NOMO-1 (cell line): ENCODE results near the gene NMT2.

Source experiments
- DNase-seq, 2 experiments: peaks; one replicate each; lab custom pipeline; 2025; ENCODE audit not compliant: unreplicated experiment in 2 of 2; lab: John Stamatoyannopoulos, UW

The NMT2 gene

DNA sequence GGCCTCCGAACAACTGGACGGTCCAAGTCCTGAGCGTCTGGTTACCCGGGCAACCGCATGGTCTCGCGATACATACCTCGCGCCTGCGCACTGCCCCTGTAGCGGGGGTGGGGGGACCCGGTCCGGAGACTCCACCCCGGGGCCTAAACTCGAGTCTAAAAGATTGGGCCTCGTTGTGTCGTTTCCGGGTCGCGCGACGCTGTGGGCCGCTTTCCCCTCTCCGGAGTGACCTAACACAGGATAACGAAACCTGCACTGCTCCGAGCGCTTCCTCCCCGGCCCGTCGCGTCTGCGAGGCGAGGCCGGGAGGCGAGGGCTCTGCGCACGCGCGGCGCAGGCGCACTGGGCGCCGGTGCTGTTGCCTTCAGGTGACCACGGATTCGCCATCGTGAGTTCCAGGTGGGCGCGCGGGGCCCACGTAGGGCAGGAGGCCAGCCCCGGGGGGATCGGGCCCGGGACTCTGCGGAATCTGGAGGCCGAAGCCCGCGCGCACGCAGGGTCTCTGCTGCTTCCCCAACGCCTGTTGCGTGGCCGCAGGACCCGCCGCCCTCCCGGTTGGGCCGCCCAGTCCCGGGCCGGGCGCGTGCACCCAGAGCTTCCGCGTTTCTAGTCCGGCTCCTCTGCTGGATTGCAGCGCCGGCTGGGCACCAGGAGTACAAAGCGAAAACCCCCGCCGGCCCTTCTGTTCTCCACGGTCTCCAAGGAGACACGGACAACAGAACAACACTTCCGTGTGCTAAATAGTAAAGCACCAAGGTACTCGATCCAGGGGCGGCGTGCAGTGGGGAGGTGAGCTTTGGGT is 71.3 kb downstream of the NMT2 start, which contains the start of gene RPP38:
Gene RPP38 (plus strand): TSS at position 345 of the 802 bp plus-strand sequence. CDS start 5,960 bp downstream, outside the sequence.
- peak; percentile 92 for DNase-seq

DNA sequence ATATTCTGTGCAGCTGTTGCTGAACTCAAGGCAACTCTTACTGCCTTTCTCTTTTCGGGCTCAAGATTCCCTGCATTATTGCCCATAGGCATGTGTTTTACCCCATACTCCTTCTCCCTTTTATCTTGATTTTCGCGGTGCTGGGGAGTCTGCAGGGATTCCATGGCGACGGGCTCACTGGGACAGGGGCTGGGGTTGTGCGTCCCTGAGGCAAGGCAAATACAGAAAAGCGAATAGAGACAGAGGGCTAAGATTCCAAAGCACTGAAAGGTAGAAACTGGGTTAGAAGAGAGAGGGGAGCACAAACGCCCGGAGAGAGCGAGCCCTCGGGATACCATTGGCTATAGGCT is 71.9 kb downstream of the NMT2 start:
- DNase-seq = no peak

DNA sequence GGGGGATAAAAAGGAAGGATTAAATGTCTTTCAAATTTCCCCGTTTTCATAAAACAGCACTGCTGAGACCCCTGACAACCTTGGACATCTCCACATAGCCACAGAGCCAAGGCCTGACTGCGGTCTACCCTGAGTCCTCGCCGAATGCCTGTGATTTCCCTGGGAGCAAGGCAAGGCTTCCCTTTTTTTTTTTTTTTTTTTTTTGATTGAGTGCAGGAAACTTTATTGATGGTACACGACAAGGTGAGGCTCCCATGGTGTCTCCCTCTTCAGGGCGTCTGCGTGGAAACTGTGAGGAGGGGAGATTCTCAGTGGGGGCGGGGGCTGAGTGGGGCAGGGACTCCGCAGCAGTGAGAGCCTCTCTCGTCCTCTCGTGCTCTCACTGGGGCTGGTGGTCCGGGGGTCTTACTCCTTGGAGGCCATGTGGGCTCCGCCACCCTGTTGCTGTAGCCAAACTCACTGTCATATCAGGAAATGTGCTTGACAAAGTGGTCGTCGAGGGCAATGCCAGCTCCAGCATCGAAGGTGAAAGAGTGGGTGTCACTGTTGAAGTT is 75.6 kb downstream of the NMT2 start:
- no peak for DNase-seq

DNA sequence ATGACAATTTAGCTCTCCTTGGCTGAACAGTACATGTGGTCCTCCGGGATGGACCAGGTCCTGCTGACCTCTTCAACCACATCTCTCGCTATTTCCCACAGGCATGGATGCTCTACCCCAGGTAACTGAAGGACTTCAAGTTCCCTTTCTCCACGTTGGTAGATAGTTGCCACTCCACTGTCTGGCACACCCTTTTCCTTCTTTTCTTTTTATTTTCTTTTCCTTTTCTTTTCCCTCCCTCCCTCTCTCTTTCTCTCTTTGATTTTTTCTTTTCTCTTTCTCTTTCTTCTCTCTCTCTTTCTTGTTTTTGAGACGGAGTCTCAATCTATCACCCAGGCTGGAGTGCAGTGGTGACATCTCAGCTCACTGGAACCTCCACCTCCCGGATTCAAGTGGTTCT is 77.1 kb downstream of the NMT2 start:
- DNase-seq = no peak

DNA sequence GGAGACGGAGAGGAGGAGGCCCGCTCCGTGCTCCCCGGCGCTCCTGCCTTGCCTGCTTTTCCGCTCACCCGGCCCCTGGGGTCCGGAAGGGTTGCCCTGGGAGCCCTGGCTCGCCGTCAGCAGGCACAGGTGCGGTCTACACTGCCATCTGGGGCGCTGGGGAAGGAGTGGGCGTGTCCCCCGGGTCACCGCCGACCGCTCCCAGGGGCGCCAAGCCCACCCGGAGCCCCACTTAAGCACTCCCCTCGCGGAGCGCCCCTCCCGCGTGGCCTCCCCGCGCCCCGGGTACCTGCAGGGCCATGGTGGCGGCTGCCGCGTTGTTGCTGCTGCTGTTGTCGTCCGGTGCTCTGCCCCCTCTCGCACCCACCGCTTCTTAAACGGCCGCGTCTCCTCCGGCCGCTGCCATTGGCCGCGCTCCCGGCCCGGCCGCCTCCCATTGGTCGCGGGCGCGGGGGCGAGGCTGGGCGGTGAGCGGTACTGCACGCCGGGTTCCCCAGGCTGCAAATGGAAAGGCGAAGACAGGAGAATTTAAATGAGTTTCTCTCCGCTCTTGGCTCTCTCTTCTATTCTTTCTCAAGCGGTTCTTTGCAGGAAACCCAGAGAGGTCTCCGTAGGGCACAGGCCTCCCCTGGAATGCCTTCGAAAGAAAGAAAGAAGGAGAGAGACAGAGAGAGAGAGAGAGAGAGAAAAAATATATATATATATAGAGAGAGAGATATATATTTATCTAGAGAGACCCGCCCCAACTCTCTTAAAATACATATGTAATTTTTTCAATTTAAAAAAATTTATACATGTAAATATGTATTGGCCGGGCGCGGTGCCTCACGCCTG is 79.8 kb downstream of the NMT2 start, which contains the start of gene ACBD7:
Gene ACBD7 (minus strand): TSS at position 349 of the 834 bp plus-strand sequence. CDS start 48 bp downstream, at position 301.
- DNase-seq = peak; percentile 80 to 87

DNA sequence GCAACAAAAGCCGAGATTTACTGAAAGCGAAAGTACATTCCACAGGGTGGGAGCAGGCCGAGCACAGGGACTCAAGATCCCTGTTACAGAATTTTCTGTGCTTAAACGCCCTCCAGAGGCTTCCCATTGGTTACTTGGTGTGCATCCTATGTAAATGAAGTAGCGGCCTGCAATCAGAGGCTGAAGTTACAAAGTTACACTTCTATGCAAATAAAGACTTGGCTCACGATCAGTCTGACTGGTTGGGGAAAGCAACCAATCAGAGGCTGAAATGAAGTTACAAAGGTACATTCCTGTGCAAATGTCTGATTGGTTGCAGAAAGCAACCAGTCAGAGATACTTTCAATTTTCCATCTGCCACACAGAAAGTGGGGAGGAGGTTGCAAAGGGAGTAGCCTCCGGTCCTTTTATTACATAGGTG is 84.0 kb downstream of the NMT2 start:
- no peak for DNase-seq

DNA sequence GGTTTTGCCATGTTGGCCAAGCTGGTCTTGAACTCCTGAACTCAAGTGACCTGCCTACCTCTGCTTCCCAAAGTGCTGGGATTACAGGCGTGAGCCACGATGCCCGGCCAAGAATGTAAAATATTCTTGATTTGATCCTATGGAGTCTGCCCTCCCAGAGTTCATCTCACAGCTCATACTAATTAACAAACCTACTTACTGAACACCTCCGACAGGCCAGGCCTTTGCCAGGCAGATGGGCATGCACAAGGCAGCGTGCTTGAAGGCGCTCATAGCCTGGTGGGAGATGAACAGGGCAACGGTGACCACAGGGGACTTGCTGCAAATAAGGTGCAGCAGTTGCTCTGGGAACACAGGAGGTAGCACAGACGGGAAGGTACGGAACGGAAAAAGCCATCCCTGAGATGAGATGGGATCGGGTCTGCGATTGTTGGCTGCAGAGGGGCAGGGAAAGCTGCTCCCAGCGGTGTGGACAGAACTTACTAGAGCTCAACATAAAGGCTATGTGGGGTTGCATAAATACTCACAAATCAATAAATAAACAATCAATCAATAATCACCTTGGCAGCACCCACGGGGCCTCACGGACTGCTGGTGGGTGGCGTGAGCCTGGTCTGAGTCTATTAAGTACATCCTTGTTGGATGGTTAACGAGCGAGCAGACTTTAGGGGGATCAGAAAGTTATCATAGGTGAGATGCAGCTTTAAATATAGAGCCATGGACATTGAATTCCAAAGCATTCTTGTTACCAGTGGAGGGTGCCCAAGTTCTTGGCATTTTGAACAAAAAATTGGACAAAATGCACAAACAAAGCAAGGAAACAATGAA is 84.6 kb downstream of the NMT2 start:
- DNase-seq = no peak

DNA sequence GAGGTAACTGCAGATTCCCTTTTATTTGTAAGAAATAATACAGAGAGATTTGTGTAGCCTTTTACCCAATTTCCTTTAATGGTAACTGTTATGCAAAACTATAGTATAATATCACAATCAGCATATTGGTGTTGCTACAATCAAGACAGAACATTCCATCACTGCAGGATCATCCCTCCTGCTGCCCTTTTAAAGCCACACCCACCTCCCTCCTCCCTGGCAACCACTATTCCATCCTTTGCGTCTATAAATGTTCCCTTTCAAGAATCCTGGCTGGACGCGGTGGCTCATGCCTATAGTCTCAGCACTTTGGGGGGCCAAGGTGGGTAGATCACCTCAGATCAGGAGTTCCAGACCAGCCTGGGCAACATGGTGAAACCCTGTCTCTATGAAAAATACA is 93.1 kb downstream of the NMT2 start:
- DNase-seq = no peak

DNA sequence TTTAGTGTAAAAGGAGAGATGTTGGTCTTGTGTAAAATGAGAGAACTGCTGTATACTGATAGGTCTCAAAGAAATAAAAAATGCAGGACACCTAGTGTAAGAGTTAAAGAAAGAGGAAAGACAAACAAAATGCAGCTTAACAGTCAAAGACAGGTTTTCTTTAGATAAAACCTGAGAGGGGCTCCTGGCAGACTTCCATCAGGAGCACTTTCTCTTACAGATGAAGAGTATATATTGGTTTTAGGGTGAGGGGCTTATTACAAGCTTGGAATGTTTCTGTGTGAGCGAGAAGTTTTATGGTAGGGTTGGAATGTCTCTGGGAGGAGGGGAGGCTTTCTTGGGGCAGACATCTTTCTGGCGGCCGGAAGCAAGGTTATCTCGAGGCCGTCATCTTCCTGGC is 96.1 kb downstream of the NMT2 start:
- no peak for DNase-seq

DNA sequence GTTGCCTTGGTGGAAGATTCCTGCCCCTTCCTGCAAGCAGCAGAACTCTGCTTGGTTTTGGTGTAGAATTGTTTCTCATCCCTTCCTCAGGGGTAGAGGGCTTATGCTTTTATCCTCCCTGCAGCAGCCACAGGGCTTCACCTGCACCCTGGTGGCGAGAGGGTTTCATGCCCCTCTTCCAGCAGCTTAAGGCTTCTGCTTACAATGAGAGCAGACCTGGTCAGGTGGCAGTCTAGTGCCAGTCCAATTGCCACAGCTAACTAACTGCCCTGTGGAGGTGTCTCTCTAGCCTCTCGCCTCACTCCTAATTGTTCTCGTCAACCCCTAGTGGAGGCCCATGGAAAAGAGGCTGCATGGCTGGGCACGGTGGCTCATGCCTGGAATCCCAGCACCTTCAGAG is 99.3 kb downstream of the NMT2 start:
- no peak for DNase-seq

DNA sequence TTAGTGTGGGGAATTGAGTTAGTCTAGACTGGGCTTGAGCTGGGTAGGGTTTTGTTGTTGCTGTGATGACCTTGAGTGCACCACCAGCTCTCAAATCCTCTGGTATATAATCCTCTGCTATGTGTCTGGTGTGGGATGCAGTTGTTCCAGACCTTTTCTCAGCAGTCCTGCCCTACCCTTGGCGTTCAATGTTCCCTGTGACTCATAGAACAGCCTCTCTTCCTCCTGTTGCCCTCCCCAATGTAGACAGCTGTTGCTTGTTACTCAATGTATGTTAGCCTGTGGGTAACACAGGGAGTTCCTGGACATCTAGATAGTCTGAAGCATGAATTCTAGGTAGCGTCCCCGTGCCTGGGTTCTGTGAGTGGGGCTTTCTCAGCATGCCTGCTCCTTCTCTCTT is 99.7 kb downstream of the NMT2 start:
- no peak for DNase-seq

DNA sequence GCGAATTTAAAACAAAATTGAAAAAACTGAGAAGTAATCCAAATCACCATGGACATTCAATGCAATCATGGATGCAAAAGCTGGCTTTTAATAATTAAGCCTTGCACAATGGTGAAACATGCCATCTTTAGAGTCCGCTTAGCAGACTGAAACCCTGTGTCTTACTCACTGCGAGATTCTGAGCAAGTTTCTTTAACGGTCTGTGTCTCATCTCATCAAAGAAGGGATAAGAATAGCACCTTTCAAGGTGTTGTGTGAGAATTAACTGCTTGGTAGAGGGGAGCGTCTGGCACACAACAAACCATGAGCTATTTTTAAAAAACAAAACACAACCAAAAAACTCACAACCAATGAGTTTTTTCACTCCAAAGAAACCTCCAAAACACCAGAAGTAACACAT is 101.3 kb downstream of the NMT2 start:
- no peak for DNase-seq

DNA sequence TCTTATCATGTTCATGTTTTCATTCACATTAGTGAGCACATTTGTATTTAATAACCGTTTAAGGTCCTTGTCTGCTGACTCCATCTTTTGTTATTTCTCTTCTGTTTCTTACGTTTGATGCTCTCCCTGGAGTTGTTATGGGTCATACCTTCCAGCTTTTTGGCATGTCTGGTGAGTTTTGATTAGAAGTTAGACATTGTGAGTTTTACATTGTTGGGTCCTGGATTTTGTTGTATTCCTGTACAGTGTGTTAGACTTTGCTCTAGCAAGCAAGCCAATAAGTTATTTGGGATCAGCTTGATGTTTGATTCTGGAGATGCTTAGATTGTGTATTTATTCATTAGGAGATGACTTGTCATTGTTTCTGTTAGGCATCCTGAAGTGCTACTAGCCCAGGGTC is 107.9 kb downstream of the NMT2 start:
- DNase-seq = no peak

DNA sequence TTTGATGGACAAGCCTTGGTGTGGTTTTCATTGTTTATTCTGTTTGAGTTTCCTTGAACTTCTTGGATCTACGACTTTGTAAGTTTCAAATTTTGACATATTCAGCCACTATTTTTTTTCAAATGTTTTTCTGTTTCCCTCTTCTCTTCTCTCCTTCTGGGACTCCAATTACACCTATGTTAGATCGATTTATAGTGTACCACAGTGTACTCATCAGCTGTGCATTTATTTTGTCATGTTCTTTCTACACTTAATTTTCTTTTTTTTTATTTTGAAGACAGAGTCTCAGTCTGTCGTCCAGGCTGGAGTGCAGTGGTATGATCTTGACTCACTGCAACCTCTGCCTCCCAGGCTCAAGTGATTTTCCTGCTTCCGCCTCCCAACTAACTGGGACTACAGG is 108.6 kb downstream of the NMT2 start:
- no peak for DNase-seq

DNA sequence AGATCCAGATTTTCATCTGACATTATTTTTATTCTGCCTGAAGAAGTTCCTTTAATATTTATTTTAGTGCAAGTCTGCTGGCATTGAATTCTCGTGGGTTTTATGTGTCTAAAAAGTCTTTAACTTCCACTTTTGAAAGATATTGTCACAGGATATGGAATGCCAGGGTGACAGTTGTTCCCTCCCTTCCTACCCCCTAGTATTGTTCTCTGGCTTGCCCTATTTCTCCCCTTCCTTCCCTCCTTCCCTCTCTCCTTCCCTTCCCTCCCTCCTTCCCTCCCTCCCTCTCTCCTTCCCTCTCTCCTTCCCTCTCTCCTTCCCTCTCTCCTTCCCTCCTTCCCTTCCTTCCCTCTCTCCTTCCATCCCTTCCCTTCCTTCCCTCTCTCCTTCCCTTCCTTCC is 109.8 kb downstream of the NMT2 start:
- DNase-seq = no peak
